Type B pancreatic cell (in vitro differentiated cells): Measurements from ENCODE around the gene ZSWIM5. TPM values are rescaled to one million over a fixed set of nuclear protein-coding genes. Genes with fewer than 3 reads are reported as not detected.

Source experiments
- DNase-seq: peaks from one replicate; pipeline ENCODE4 v3.0.0; 2021; ENCODE audit warnings: mixed read lengths; ENCODE audit not compliant: unreplicated experiment; ENCODE audit errors: extremely low spot score
- H3K27ac Mint-ChIP-seq: 2 replicates; pipeline ENCODE4 v1.8.0; 2021; ENCODE audit warnings: mild to moderate bottlenecking, mixed read lengths
- H3K27me3 Mint-ChIP-seq: 2 replicates; pipeline ENCODE4 v1.8.0; 2021; ENCODE audit warnings: mixed read lengths
- H3K36me3 Mint-ChIP-seq: 2 replicates; pipeline ENCODE4 v1.8.0; 2021; ENCODE audit warnings: mixed read lengths
- H3K4me1 Mint-ChIP-seq: one replicate; pipeline ENCODE4 v1.8.0; 2021; ENCODE audit warnings: mixed read lengths; ENCODE audit not compliant: unreplicated experiment
- H3K4me3 Mint-ChIP-seq: 2 replicates; pipeline ENCODE4 v1.8.0; 2021; ENCODE audit warnings: mild to moderate bottlenecking, mixed read lengths
- H3K9me3 Mint-ChIP-seq: 2 replicates; pipeline ENCODE4 v1.8.0; 2021; ENCODE audit warnings: mixed read lengths
- CTCF ChIP-seq: fragments of 200-600 bp; sonication (generic); conservative IDR thresholded peaks from 2 replicates; pipeline ENCODE4 v1.5.0; 2021; ENCODE audit warnings: antibody characterized with exemption, mild to moderate bottlenecking
- total RNA-seq: library from RNA; stranded (reverse); gene quantifications from 2 replicates; pipeline ENCODE4 v1.2.1, GENCODE V29; 2021; ENCODE audit warnings: low replicate concordance

Gene ZSWIM5
- total RNA-seq, 1 donor from 2014 or later, result 2.7 TPM

- Mint-ChIP-seq H3K27me3 (no peaks in the 10 kb centered on the region), H3K36me3 (peaks cover 6% of the 10 kb centered on the region), H3K9me3 (no peaks in the 10 kb centered on the region), H3K4me1 (peaks cover 10% of the 10 kb centered on the region), H3K4me3 (no peak overlapping the region), H3K27ac (no peak overlapping the region)
- no peak for TF ChIP-seq CTCF
- DNase-seq, result peak; percentile 22
Observed at GRCh38 chr1:45016767-45017166, 189.6 kb downstream of the ZSWIM5 start.

- Mint-ChIP-seq H3K9me3 (no peaks in the 10 kb centered on the region), H3K27me3 (no peaks in the 10 kb centered on the region), H3K4me1 (peaks cover 16% of the 10 kb centered on the region), H3K27ac (no peak overlapping the region), H3K4me3 (no peak overlapping the region), H3K36me3 (peaks cover 6% of the 10 kb centered on the region)
- TF ChIP-seq CTCF, result no peak
- DNase-seq, result peak; percentile 16
Observed at GRCh38 chr1:45016090-45016697, 190.2 kb downstream of the ZSWIM5 start.

GRCh38 chr1:45015683-45016082 lies 190.7 kb downstream of the ZSWIM5 start:
- Mint-ChIP-seq H3K36me3 (peaks cover 6% of the 10 kb centered on the region), H3K4me3 (no peak overlapping the region), H3K27me3 (no peaks in the 10 kb centered on the region), H3K4me1 (peaks cover 17% of the 10 kb centered on the region), H3K9me3 (no peaks in the 10 kb centered on the region), H3K27ac (no peak overlapping the region)
- DNase-seq, result no peak
- no peak for TF ChIP-seq CTCF

GRCh38 chr1:45014321-45015028 lies 191.9 kb downstream of the ZSWIM5 start:
- DNase-seq, result peak; percentile 86
- peak overlapping the region; percentile 87 for H3K4me3 Mint-ChIP-seq
- H3K4me1 Mint-ChIP-seq, result peaks cover 26% of the 10 kb centered on the region
- H3K9me3 Mint-ChIP-seq, result no peaks in the 10 kb centered on the region
- peaks cover 6% of the 10 kb centered on the region for H3K36me3 Mint-ChIP-seq
- peak overlapping the region; percentile 81 for H3K27ac Mint-ChIP-seq
- no peaks in the 10 kb centered on the region for H3K27me3 Mint-ChIP-seq
- peak; percentile 92 for TF ChIP-seq CTCF

GRCh38 chr1:45013551-45014209 lies 192.7 kb downstream of the ZSWIM5 start:
- DNase-seq, result no peak
- no peaks in the 10 kb centered on the region for H3K9me3 Mint-ChIP-seq
- TF ChIP-seq CTCF, result no peak
- peak overlapping the region; percentile 89 for H3K4me3 Mint-ChIP-seq
- H3K27me3 Mint-ChIP-seq, result no peaks in the 10 kb centered on the region
- H3K27ac Mint-ChIP-seq, result no peak overlapping the region
- H3K4me1 Mint-ChIP-seq, result peaks cover 27% of the 10 kb centered on the region
- H3K36me3 Mint-ChIP-seq, result peaks cover 9% of the 10 kb centered on the region
